AG10803 (cell line): ENCODE measurements around the gene PPP2R1B.

Experiments used
- DNase-seq: peaks from one replicate; pipeline ENCODE4 v3.0.0; 2010; ENCODE audit warnings: low read depth
- H3K4me3 ChIP-seq: 2 replicates; pipeline ENCODE4 v1.5.1; 2011; ENCODE audit warnings: mild to moderate bottlenecking, low read length, control low read depth
- CTCF ChIP-seq: conservative IDR thresholded peaks from 2 replicates; pipeline ENCODE4 v1.5.1; 2011; ENCODE audit warnings: mild to moderate bottlenecking, low read length, control low read depth, inconsistent platforms

PPP2R1B gene

GRCh38 chr11:111725621-111726020 is 40.6 kb downstream of the PPP2R1B start:
- no peak for TF ChIP-seq CTCF
- DNase-seq: no peak
- no peak overlapping the region for H3K4me3 ChIP-seq

- TF ChIP-seq CTCF: no peak
Observed at GRCh38 chr11:111724615-111725129, 41.5 kb downstream of the PPP2R1B start.

GRCh38 chr11:111723595-111723994 is 42.6 kb downstream of the PPP2R1B start:
- no peak for TF ChIP-seq CTCF
- no peak for DNase-seq
- no peak overlapping the region for H3K4me3 ChIP-seq

More at GRCh38 chr11:111724615-111725129, 41.5 kb downstream of the PPP2R1B start:
- no peak overlapping the region for H3K4me3 ChIP-seq
- DNase-seq: no peak

GRCh38 chr11:111722501-111722900 is 43.7 kb downstream of the PPP2R1B start:
- no peak for DNase-seq
- no peak for TF ChIP-seq CTCF
- no peak overlapping the region for H3K4me3 ChIP-seq

GRCh38 chr11:111720801-111721494 is 45.2 kb downstream of the PPP2R1B start:
- DNase-seq: no peak
- no peak for TF ChIP-seq CTCF
- H3K4me3 ChIP-seq: no peak overlapping the region

- TF ChIP-seq CTCF: no peak
- no peak overlapping the region for H3K4me3 ChIP-seq
- peak; percentile 13 for DNase-seq
Observed at GRCh38 chr11:111719379-111719778, 46.8 kb downstream of the PPP2R1B start.

- no peak overlapping the region for H3K4me3 ChIP-seq
- TF ChIP-seq CTCF: no peak
- no peak for DNase-seq
Observed at GRCh38 chr11:111718859-111719258, 47.3 kb downstream of the PPP2R1B start.
